GM18858 (cell line): Measurements from ENCODE around the gene SH3RF2.
"Not testable (repeated sequence)": the region's sequence is repeated elsewhere in the genome, so short reads cannot be mapped to it uniquely, and the experiment has no call there.

ENCODE experiments used
- ATAC-seq: cut with Tn5 transposase; IDR thresholded peaks from one replicate; pipeline ENCODE4 v1.9.1; 2021; ENCODE audit not compliant: unreplicated experiment

SH3RF2 gene

GRCh38 chr5:145947581-145947980, 11.2 kb downstream of the SH3RF2 start:
- ATAC-seq: no peak

- no peak for ATAC-seq
Measured at GRCh38 chr5:145948047-145948446, 11.7 kb downstream of the SH3RF2 start.

- ATAC-seq: no peak
Measured at GRCh38 chr5:145948921-145949320, 12.5 kb downstream of the SH3RF2 start.

GRCh38 chr5:145949474-145949873, 13.1 kb downstream of the SH3RF2 start:
- ATAC-seq: no peak

- ATAC-seq: no peak
Measured at GRCh38 chr5:145951071-145951470, 14.7 kb downstream of the SH3RF2 start.

- ATAC-seq: no peak
Measured at GRCh38 chr5:145953202-145953601, 16.8 kb downstream of the SH3RF2 start.

GRCh38 chr5:145954140-145954539, 17.8 kb downstream of the SH3RF2 start:
- ATAC-seq: not testable (repeated sequence)

- ATAC-seq: no peak
Measured at GRCh38 chr5:145957388-145957787, 21.0 kb downstream of the SH3RF2 start.

- ATAC-seq: no peak
Measured at GRCh38 chr5:145958436-145958835, 22.1 kb downstream of the SH3RF2 start.

- no peak for ATAC-seq
Measured at GRCh38 chr5:145960166-145960565, 23.8 kb downstream of the SH3RF2 start.

GRCh38 chr5:145960848-145961600, 24.6 kb downstream of the SH3RF2 start:
- no peak for ATAC-seq

- no peak for ATAC-seq
Measured at GRCh38 chr5:145962001-145962400, 25.6 kb downstream of the SH3RF2 start.

- ATAC-seq: not testable (repeated sequence)
Measured at GRCh38 chr5:145964008-145964407, 27.6 kb downstream of the SH3RF2 start.

- ATAC-seq: no peak
Measured at GRCh38 chr5:145965804-145966203, 29.4 kb downstream of the SH3RF2 start.

- no peak for ATAC-seq
Measured at GRCh38 chr5:145967296-145967695, 30.9 kb downstream of the SH3RF2 start.

GRCh38 chr5:145968970-145969713, 32.8 kb downstream of the SH3RF2 start:
- ATAC-seq: no peak

GRCh38 chr5:145969714-145970092, 33.3 kb downstream of the SH3RF2 start:
- ATAC-seq: no peak

- ATAC-seq: no peak
Measured at GRCh38 chr5:145971108-145971507, 34.7 kb downstream of the SH3RF2 start.

- no peak for ATAC-seq
Measured at GRCh38 chr5:145971701-145972100, 35.3 kb downstream of the SH3RF2 start.

- no peak for ATAC-seq
Measured at GRCh38 chr5:145975001-145975360, 38.6 kb downstream of the SH3RF2 start.

GRCh38 chr5:145975361-145976066, 39.1 kb downstream of the SH3RF2 start:
- ATAC-seq: no peak
